HCEC 1CT (cell line): ENCODE measurements around the gene MVK.

Source experiments
- DNase-seq: peaks from one replicate; pipeline ENCODE4 v3.0.0-alpha.2; 2017

MVK gene

DNA sequence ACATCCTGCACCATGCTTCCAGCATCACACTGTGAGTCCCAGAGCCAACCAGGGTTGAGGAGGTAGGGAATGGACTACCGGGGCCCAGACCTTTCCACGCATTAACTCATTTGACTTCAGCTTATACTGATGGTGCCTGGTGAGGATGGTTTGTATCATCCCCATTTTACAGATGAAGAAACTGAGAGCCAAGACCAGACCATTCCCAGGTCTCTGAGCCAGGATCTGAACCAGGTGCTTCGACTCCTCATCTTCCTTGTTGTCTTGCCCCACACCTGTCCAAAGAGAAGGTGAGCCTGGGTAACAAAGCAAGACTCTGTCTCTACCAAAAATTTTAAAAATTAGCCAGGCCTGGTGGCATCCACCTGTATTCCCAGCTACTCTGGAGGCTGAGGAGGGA is 64.4 kb downstream of the MVK start:
- no peak for DNase-seq

DNA sequence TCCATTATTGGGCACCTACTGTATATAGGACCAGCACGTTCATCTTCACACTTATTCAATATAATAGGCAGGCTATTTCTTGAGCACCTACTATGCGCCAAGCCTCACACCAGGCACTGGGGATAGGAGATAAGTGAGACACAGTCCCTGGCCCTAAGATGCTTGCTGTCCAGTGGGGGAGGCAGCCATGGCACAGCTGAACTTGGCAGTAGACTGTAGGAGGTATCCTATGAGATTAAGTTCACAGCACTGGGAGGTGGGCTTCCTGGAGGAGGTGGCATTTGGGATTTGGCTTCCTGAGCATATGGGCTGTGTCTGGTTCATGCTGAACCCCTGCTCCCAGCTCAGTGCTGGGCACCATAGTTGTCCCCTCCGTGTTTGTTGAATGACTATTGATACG is 65.1 kb downstream of the MVK start:
- DNase-seq: no peak

DNA sequence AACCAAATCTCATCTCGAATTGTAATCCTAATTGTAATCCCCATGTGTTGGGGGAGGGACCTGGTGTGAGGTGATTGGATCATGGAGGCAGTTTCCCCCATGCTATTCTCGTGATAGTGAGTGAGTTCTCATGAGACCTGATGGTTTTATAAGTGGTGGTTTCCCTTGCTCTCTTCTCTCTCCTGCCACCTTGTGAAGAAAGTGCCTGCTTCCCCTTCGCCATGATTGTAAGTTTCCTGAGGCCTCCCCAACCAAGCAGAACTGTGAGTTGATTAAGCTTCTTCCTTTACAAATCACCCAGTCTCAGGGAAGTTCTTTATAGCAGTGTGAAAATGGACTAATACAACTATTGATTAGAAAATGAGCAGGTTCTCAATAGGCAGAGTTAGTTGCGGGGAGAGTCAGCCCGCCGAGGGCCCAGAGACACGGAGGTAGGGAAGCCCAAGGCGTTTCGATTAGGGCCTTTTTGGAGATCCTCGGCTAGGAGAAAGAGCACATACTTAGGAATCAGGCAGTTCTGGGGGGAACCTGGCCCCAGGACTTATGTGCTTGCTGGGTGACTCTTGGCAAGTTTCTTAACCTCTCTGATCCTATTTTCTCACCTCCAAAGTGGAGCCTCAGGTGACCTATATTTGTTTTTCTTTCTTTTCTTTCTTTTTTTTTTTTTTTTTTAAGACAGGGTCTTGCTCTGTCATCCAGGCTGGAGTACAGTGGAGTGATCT is 65.7 kb downstream of the MVK start:
- no peak for DNase-seq

DNA sequence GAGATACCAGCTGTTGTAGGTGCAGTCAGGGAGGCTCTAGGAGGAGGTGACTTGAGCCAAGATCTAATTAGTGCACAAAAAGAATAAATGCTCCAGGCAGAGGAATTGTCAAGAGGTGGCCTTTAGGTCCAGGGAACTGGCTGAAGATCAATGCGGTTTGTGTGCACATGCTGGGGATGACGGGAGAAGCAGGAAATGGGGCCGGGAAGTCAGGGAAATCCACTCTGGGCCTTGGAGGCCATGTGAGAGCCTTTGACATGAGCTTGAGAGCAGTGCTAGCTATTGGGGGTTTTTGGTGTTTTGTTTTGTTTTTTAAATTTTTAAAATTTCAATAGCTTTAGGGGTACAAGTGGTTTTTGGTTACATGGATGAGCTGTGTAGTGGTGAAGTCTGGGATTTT is 67.4 kb downstream of the MVK start:
- no peak for DNase-seq

DNA sequence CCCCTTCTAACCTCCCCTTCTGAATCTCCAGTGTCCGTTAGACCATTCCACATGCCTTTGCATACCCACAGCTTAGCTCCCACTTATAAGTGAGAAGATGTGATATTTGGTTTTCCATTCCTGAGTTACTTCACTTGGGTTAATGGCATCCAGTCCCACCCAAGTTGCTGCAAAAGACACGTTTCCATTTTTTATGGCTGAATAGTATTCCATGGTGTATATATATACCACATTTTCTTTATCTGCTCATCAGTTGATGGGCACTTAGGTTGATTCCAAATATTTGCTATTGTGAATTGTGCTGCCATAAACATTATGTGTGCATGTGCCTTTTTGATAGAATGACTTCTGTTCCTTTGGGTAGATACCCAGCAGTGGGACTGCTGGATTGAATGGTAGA is 67.8 kb downstream of the MVK start:
- DNase-seq: no peak

DNA sequence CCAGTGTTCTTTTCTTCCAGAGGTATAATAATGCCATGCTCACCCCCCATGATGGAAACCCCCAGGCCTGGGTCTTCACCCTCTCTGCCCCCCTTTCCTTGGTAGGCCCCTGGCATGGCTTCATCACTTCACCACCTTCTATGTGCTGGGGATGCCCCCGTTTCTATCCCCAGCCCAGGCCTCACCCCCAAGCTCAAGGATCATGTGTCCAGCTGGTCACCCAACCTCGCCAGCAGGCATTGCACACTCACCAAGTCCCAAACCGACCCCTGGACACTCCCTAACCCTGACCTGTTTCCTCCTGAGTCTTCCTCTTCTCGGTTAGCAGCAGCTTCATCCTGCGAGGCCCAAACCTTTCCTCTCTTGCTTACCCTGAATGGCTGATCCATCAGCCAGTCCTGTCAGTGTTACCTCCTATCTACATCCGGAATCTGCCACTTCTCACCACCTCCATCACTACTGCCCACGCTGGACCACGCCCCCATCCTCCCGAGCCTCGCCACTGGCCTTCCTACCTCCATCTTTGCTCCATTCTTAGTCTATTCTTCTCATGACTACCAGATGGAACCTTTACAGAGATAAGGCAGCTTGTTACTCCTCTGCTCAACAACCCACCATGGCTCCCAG is 69.0 kb downstream of the MVK start:
- no peak for DNase-seq

DNA sequence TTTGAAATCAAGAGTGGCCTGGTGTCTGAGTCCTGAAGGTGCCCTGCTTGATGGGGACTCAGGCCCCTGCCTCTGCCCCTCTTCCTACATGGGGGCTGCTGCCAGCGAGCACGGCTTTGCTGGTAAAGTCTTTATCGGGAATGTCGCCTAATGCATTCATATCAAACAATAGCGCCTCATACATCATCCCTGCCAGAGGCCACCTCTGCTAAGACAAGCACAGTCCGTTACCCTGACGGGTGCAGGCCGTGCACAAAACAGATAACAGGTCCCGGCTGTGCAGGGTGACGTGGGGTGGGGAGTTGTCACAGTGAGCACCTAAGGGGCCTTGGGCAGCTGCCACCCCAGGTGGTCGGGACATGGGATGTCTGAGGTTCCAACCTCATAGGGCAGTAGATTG is 71.6 kb downstream of the MVK start:
- DNase-seq: no peak

DNA sequence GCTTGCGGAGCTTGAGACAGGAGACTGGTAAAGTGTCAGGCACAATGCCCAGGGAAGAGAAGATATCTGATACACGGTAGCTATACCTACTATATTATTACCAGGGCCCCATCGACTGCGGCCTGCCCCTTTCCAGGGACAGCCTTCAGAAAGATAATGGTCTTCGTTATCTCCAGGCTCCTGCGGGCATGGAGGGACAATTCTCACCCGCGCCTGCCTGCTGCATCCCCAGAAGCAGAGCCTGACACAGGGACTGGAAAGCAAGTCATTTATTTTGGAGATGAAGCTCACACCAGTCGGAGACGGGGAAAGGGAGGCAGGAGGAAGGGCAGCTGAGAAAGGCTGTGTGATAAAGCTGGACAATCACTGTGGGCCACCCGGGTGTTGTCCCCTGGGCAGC is 72.1 kb downstream of the MVK start:
- no peak for DNase-seq
